ENCODE measurements around the gene EBF4. TPM values are rescaled to one million over a fixed set of nuclear protein-coding genes. Genes with fewer than 3 reads are reported as not detected.

The EBF4 gene
- total RNA-seq, 4 donors from 2014 or later: 7.1 to 69.5 (median 21.7) TPM

DNA sequence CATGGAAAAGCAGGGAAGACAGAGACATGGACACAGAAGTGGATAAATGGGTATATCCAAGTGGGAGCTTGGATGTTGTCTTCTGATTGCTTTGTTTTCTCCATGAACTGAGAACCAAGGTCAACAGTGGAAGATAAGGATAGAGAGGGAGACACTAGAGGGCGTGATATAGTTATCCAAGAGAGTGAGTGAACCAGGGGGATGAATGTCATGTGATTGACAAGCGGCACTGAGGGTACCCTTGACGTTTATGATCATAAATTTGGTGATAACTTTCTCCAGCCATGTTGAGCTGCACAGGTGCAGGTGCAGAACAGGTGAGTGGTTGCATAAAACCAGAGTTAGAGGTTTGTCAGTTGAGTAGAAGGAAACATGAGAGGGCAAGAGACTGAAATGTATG is 20.7 kb downstream of the EBF4 start:
- no peak for TF ChIP-seq CTCF (IDR thresholded peaks at IDR 0.05)
- no peak for TF ChIP-seq POLR2A (IDR thresholded peaks at IDR 0.05)
- intact Hi-C loops (cut with DNase I; ENCODE audit: low total_unique reads): no loop called here
- no peak for DNase-seq

GRCh38 chr20:2729251-2729713 is 36.7 kb downstream of the EBF4 start:
- DNase-seq: no peak
- Histone ChIP-seq H3K36me3 (no peaks in the 10 kb centered on the region), H3K27me3 (no peaks in the 10 kb centered on the region), H3K9me3 (no peaks in the 10 kb centered on the region), H3K4me1 (no peaks in the 10 kb centered on the region), H3K27ac (no peak overlapping the region), H3K4me3 (no peak overlapping the region)
- intact Hi-C loops (cut with DNase I; ENCODE audit: low total_unique reads): no loop called here
- TF ChIP-seq POLR2A (IDR thresholded peaks at IDR 0.05) (no peak), CTCF (IDR thresholded peaks at IDR 0.05) (no peak)

More for the DNA sequence above, 20.7 kb downstream of the EBF4 start:
- peaks cover 0 to 7% of the 10 kb centered on the region in 2 donors for H3K9me3 ChIP-seq
- H3K27ac ChIP-seq: no peak overlapping the region
- no peak overlapping the region for H3K4me3 ChIP-seq
- no peaks in the 10 kb centered on the region for H3K36me3 ChIP-seq
- H3K27me3 ChIP-seq: no peaks in the 10 kb centered on the region
- no peaks in the 10 kb centered on the region for H3K4me1 ChIP-seq

GRCh38 chr20:2729791-2730190 is 37.2 kb downstream of the EBF4 start:
- DNase-seq: no peak
- Histone ChIP-seq H3K9me3 (no peaks in the 10 kb centered on the region), H3K4me1 (no peaks in the 10 kb centered on the region), H3K4me3 (no peak overlapping the region), H3K36me3 (no peaks in the 10 kb centered on the region), H3K27me3 (no peaks in the 10 kb centered on the region), H3K27ac (no peak overlapping the region)
- intact Hi-C loops (cut with DNase I; ENCODE audit: low total_unique reads): no loop called here
- TF ChIP-seq POLR2A (IDR thresholded peaks at IDR 0.05): no peak
- TF ChIP-seq CTCF (IDR thresholded peaks at IDR 0.05): no peak

DNA sequence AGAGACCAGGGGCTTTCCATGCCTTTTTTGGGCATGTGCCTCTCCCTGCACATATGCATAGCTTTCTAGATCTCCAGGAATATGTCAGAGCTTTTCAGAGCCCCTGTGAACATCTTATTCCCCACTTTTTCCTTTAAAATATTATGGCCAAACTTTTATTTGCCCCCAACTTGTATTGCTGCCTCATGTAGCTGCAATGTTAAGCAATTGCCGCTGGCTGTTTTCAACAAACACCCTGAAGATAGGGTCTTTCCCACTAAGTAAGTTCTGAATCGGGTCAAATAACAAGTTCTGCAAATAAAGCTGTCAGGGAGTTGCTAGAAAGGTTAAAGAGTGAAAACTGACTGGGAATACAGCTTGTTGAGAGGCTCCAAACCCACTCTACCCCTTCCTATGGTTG is 42.3 kb downstream of the EBF4 start:
- no peak for TF ChIP-seq POLR2A (IDR thresholded peaks at IDR 0.05)
- TF ChIP-seq CTCF (IDR thresholded peaks at IDR 0.05): no peak
- no peak for DNase-seq
- no peaks in the 10 kb centered on the region for H3K27me3 ChIP-seq

GRCh38 chr20:2736441-2736840 is 43.9 kb downstream of the EBF4 start:
- Histone ChIP-seq H3K36me3 (no peaks in the 10 kb centered on the region), H3K27me3 (no peaks in the 10 kb centered on the region), H3K9me3 (no peaks in the 10 kb centered on the region), H3K27ac (no peak overlapping the region), H3K4me3 (no peak overlapping the region), H3K4me1 (no peaks in the 10 kb centered on the region)
- intact Hi-C loops (cut with DNase I; ENCODE audit: low total_unique reads): no loop called here
- TF ChIP-seq POLR2A (IDR thresholded peaks at IDR 0.05) (no peak), CTCF (IDR thresholded peaks at IDR 0.05) (no peak)
- DNase-seq: no peak

More for the DNA sequence above, 42.3 kb downstream of the EBF4 start:
- no peak overlapping the region for H3K4me3 ChIP-seq
- intact Hi-C loops (cut with DNase I; ENCODE audit: low total_unique reads): no loop called here
- H3K36me3 ChIP-seq: no peaks in the 10 kb centered on the region
- H3K9me3 ChIP-seq: no peaks in the 10 kb centered on the region
- no peak overlapping the region for H3K27ac ChIP-seq
- no peaks in the 10 kb centered on the region for H3K4me1 ChIP-seq

Measured in uterus (tissue), 4 donors.